Measurements from ENCODE around the gene COX7A2.

The COX7A2 gene

GRCh38 chr6:75220357-75220756, 23.2 kb downstream of the COX7A2 start:
- DNase-seq (ENCODE audit: low read depth in 2 of 2): no peak

GRCh38 chr6:75219263-75219662, 24.3 kb downstream of the COX7A2 start:
- DNase-seq (ENCODE audit: low read depth in 2 of 2): no peak

GRCh38 chr6:75217193-75217592, 26.4 kb downstream of the COX7A2 start:
- no peak for DNase-seq (ENCODE audit: low read depth in 2 of 2)

- DNase-seq (ENCODE audit: low read depth in 2 of 2): no peak
These were observed 28.3 kb downstream of the COX7A2 start for GRCh38 chr6:75215291-75215690.

- no peak for DNase-seq (ENCODE audit: low read depth in 2 of 2)
These were observed 29.9 kb downstream of the COX7A2 start for GRCh38 chr6:75213732-75214131.

- DNase-seq (ENCODE audit: low read depth in 2 of 2): no peak
These were observed 30.5 kb downstream of the COX7A2 start for GRCh38 chr6:75213112-75213511.

GRCh38 chr6:75211920-75212590, 31.5 kb downstream of the COX7A2 start:
- DNase-seq (ENCODE audit: low read depth in 2 of 2): no peak

GRCh38 chr6:75210885-75211739, 32.5 kb downstream of the COX7A2 start:
- DNase-seq (ENCODE audit: low read depth in 2 of 2): no peak

- DNase-seq (ENCODE audit: low read depth in 2 of 2): no peak
These were observed 34.3 kb downstream of the COX7A2 start for GRCh38 chr6:75209184-75209723.

GRCh38 chr6:75208298-75209183, 35.1 kb downstream of the COX7A2 start:
- DNase-seq (ENCODE audit: low read depth in 2 of 2): peak; percentile 74 to 83

GRCh38 chr6:75206576-75207342, 36.8 kb downstream of the COX7A2 start:
- DNase-seq (ENCODE audit: low read depth in 2 of 2): no peak

- no peak for DNase-seq (ENCODE audit: low read depth in 2 of 2)
These were observed 37.6 kb downstream of the COX7A2 start, which contains the start of gene COL12A1 for GRCh38 chr6:75205776-75206575. Gene COL12A1, minus strand, starts transcription at chr6:75206053. Its CDS starts 3,261 bp downstream, at chr6:75202792.

GRCh38 chr6:75204959-75205775, 38.4 kb downstream of the COX7A2 start:
- DNase-seq (ENCODE audit: low read depth in 2 of 2): no peak

- no peak for DNase-seq (ENCODE audit: low read depth in 2 of 2)
These were observed 39.2 kb downstream of the COX7A2 start for GRCh38 chr6:75204217-75204958.

- DNase-seq (ENCODE audit: low read depth in 2 of 2): no peak
These were observed 39.9 kb downstream of the COX7A2 start for GRCh38 chr6:75203721-75204120.

GRCh38 chr6:75202676-75203131, 40.9 kb downstream of the COX7A2 start:
- DNase-seq (ENCODE audit: low read depth in 2 of 2): no peak

GRCh38 chr6:75201901-75202672, 41.5 kb downstream of the COX7A2 start:
- no peak for DNase-seq (ENCODE audit: low read depth in 2 of 2)

GRCh38 chr6:75201021-75201420, 42.6 kb downstream of the COX7A2 start:
- no peak for DNase-seq (ENCODE audit: low read depth in 2 of 2)

Measured in stimulated activated CD4-positive, alpha-beta T cell treated with anti-CD3 and anti-CD28 coated beads, Interleukin-12 subunit alpha, Interleukin-12 subunit beta, amount 100 ng/mL, for 24 hours (primary cell).